HepG2 (cell line): ENCODE results near the gene FAM229A. TPM values are rescaled to one million over a fixed set of nuclear protein-coding genes. Genes with fewer than 3 reads are reported as not detected.
A peak's percentile ranks its signal among the peaks of the same experiment; 100 is the strongest.

Source experiments
- FOXM1 ChIP-seq: sonication (generic); formaldehyde crosslinking; IDR thresholded peaks from 2 replicates; pipeline ENCODE4 v1.5.0; 2020; ENCODE audit warnings: missing genetic modification reagents
- KAT7 ChIP-seq: IDR thresholded peaks from 2 replicates; pipeline ENCODE4 v1.6.1; 2018; ENCODE audit warnings: borderline replicate concordance, missing compliant biosample characterization
- RFX1 ChIP-seq: fragments of 450-650 bp; IDR thresholded peaks from 2 replicates; pipeline ENCODE4 v1.6.1; 2017
- SALL1 ChIP-seq: sonication (generic); formaldehyde crosslinking; IDR thresholded peaks from 2 replicates; pipeline ENCODE4 v1.8.0; 2022; ENCODE audit warnings: mild to moderate bottlenecking, missing genetic modification reagents
- U2AF2 ChIP-seq: fragments of 200-400 bp; formaldehyde crosslinking; IDR thresholded peaks from 2 replicates; pipeline ENCODE4 v1.6.1; 2017; ENCODE audit warnings: low read depth, mild to moderate bottlenecking, low read length
- ZFP36 ChIP-seq: fragments of 150-350 bp; IDR thresholded peaks from 2 replicates; pipeline ENCODE4 v1.6.1; 2018; ENCODE audit warnings: borderline replicate concordance, low read length, low read depth; ENCODE audit not compliant: partially characterized antibody
- ZNF12 ChIP-seq: sonication (generic); formaldehyde crosslinking; IDR thresholded peaks from 2 replicates; pipeline ENCODE4 v1.5.0; 2020; ENCODE audit warnings: missing genetic modification reagents
- ZNF207 ChIP-seq: fragments of 450-650 bp; IDR thresholded peaks from 2 replicates; pipeline ENCODE4 v1.6.1; 2016; ENCODE audit warnings: antibody characterized with exemption, borderline replicate concordance
- ZNF510 ChIP-seq: sonication (generic); formaldehyde crosslinking; IDR thresholded peaks from 2 replicates; pipeline ENCODE4 v1.4.0; 2020; ENCODE audit warnings: low read depth, mild to moderate bottlenecking, missing genetic modification reagents
- ZNF607 ChIP-seq: sonication (generic); formaldehyde crosslinking; IDR thresholded peaks from 2 replicates; pipeline ENCODE4 v1.5.1; 2020; ENCODE audit warnings: missing genetic modification reagents, mild to moderate bottlenecking, borderline replicate concordance
- ZZZ3 ChIP-seq: sonication (generic); formaldehyde crosslinking; IDR thresholded peaks from 2 replicates; pipeline ENCODE4 v1.4.0; 2020; ENCODE audit warnings: missing genetic modification reagents, mild to moderate bottlenecking, borderline replicate concordance
- polyA plus RNA-seq, 8 experiments: library from polyadenylated mRNA; depleted of rRNA in 3 of 8; stranded (reverse) in 7 of 8; unstranded in 1 of 8; fragments of >200 nt; fragmentation: Illumina TruSeq in 4 of 8; extraction: Trizol in 4 of 8; gene quantifications; 2 replicates each; pipeline versions ENCODE4 v1.2.1 to v1.2.3, GENCODE V29; 2011 to 2016; ENCODE audit warnings: low read depth in 4 of 8, missing spikeins in 1 of 8, mixed read lengths in 1 of 8; ENCODE audit not compliant: insufficient read depth in 1 of 8
- total RNA-seq, 5 experiments: library from RNA; depleted of rRNA; stranded (reverse); fragments of >200 nt; fragmentation: Illumina TruSeq; extraction: Trizol; gene quantifications; 2 replicates each; pipeline ENCODE4 v1.2.3, GENCODE V29; 2016; ENCODE audit warnings: low read depth in 1 of 5
- TF ChIP-seq, protein P1 (sequence below): sonication (generic); formaldehyde crosslinking; IDR thresholded peaks from 2 replicates; pipeline ENCODE4 v1.4.0; 2020; ENCODE audit warnings: mild to moderate bottlenecking, low read depth, missing genetic modification reagents
- TF ChIP-seq, protein P2 (sequence below): IDR thresholded peaks from 2 replicates; pipeline ENCODE4 v1.6.1; 2016; ENCODE audit warnings: missing compliant biosample characterization, missing genetic modification reagents, borderline replicate concordance
- TF ChIP-seq, protein P3 (sequence below): sonication (generic); formaldehyde crosslinking; IDR thresholded peaks from 2 replicates; pipeline ENCODE4 v1.5.0; 2020; ENCODE audit warnings: mild to moderate bottlenecking, missing genetic modification reagents, moderate library complexity
- TF ChIP-seq, protein P4 (sequence below): sonication (generic); formaldehyde crosslinking; IDR thresholded peaks from 2 replicates; pipeline ENCODE4 v1.4.0; 2020; ENCODE audit warnings: missing genetic modification reagents
- TF ChIP-seq, protein P5 (sequence below): sonication (generic); formaldehyde crosslinking; IDR thresholded peaks from 2 replicates; pipeline ENCODE4 v1.8.1; 2023; ENCODE audit warnings: mild to moderate bottlenecking, missing genetic modification reagents
- TF ChIP-seq, protein P6 (sequence below): sonication (generic); formaldehyde crosslinking; IDR thresholded peaks from 2 replicates; pipeline ENCODE4 v1.5.0; 2020; ENCODE audit warnings: mild to moderate bottlenecking, missing genetic modification reagents

The FAM229A gene
- total and polyA plus RNA-seq, 2 of the 13 experiments (the other 11 are each of a cell fraction or from before 2014, with no cell fraction given): 3.2 to 17.6 TPM

DNA sequence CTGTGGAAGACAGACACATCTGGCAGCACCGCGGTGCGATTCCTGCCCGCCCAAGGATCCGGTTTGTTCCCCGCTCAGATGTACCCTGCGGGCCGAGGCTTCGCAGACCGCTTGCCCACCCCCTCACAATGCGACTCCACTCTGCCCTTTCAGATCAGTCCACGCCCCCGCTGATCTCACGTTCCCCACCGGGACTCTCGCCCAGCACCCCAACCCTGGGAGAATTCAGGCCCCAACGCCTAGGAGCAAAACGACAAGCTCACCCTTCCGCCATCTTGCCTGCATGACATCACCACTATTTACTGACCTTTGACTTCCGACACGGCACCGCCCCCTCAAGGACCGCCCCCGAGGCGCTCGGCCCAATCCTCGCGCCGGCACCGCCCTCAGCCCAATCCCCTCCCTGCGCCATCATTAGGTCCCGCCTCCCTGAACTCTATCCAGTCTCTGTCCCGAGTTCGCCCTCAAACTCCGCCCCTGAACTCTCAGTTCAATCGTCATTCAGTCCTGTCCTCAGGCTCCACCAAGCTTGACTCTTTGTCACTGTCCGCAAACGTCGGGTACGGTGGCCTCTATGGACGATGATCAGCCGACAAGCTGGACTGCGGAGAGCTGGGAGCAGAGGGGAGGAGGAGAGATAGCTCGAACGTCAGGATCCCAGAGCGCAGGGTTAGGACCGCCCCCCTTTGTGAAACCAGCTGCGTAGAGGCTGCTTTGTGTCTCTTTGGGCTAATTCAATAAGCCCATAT is 32.0 kb upstream of the FAM229A start, which contains the start of gene BSDC1 (continued):
- TF ChIP-seq, protein P1, sequence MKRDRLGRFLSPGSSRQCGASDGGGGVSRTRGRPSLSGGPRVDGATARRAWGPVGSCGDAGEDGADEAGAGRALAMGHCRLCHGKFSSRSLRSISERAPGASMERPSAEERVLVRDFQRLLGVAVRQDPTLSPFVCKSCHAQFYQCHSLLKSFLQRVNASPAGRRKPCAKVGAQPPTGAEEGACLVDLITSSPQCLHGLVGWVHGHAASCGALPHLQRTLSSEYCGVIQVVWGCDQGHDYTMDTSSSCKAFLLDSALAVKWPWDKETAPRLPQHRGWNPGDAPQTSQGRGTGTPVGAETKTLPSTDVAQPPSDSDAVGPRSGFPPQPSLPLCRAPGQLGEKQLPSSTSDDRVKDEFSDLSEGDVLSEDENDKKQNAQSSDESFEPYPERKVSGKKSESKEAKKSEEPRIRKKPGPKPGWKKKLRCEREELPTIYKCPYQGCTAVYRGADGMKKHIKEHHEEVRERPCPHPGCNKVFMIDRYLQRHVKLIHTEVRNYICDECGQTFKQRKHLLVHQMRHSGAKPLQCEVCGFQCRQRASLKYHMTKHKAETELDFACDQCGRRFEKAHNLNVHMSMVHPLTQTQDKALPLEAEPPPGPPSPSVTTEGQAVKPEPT (CRISPR knock-in tag): no peak
- TF ChIP-seq ZNF510 (CRISPR knock-in tag) (peak; percentile 95; the same call in 1 of the 2 replicates), ZFP36 (no peak), ZZZ3 (CRISPR knock-in tag) (no peak), ZNF207 (no peak), FOXM1 (CRISPR knock-in tag) (no peak), ZNF607 (CRISPR knock-in tag) (peak; percentile 54), SALL1 (peak; percentile 36), U2AF2 (no peak), KAT7 (CRISPR knock-in tag) (peak; percentile 69; the same call in 1 of the 2 replicates), ZNF12 (CRISPR knock-in tag) (0 out of 2 replicates have a peak, but pooled peaks have one; percentile 15), RFX1 (no peak)
- TF ChIP-seq, protein P2, sequence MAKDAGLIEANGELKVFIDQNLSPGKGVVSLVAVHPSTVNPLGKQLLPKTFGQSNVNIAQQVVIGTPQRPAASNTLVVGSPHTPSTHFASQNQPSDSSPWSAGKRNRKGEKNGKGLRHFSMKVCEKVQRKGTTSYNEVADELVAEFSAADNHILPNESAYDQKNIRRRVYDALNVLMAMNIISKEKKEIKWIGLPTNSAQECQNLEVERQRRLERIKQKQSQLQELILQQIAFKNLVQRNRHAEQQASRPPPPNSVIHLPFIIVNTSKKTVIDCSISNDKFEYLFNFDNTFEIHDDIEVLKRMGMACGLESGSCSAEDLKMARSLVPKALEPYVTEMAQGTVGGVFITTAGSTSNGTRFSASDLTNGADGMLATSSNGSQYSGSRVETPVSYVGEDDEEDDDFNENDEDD (CRISPR knock-in tag): no peak
- TF ChIP-seq, protein P3, sequence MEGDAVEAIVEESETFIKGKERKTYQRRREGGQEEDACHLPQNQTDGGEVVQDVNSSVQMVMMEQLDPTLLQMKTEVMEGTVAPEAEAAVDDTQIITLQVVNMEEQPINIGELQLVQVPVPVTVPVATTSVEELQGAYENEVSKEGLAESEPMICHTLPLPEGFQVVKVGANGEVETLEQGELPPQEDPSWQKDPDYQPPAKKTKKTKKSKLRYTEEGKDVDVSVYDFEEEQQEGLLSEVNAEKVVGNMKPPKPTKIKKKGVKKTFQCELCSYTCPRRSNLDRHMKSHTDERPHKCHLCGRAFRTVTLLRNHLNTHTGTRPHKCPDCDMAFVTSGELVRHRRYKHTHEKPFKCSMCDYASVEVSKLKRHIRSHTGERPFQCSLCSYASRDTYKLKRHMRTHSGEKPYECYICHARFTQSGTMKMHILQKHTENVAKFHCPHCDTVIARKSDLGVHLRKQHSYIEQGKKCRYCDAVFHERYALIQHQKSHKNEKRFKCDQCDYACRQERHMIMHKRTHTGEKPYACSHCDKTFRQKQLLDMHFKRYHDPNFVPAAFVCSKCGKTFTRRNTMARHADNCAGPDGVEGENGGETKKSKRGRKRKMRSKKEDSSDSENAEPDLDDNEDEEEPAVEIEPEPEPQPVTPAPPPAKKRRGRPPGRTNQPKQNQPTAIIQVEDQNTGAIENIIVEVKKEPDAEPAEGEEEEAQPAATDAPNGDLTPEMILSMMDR: peak; percentile 31; the same call in 1 of the 2 replicates
- TF ChIP-seq, protein P4, sequence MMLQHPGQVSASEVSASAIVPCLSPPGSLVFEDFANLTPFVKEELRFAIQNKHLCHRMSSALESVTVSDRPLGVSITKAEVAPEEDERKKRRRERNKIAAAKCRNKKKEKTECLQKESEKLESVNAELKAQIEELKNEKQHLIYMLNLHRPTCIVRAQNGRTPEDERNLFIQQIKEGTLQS (CRISPR knock-in tag): peak; percentile 92
- TF ChIP-seq, protein P5, sequence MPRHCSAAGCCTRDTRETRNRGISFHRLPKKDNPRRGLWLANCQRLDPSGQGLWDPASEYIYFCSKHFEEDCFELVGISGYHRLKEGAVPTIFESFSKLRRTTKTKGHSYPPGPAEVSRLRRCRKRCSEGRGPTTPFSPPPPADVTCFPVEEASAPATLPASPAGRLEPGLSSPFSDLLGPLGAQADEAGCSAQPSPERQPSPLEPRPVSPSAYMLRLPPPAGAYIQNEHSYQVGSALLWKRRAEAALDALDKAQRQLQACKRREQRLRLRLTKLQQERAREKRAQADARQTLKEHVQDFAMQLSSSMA (CRISPR knock-in tag): 0 out of 2 replicates have a peak, but pooled peaks have one; percentile 4
- TF ChIP-seq, protein P6, sequence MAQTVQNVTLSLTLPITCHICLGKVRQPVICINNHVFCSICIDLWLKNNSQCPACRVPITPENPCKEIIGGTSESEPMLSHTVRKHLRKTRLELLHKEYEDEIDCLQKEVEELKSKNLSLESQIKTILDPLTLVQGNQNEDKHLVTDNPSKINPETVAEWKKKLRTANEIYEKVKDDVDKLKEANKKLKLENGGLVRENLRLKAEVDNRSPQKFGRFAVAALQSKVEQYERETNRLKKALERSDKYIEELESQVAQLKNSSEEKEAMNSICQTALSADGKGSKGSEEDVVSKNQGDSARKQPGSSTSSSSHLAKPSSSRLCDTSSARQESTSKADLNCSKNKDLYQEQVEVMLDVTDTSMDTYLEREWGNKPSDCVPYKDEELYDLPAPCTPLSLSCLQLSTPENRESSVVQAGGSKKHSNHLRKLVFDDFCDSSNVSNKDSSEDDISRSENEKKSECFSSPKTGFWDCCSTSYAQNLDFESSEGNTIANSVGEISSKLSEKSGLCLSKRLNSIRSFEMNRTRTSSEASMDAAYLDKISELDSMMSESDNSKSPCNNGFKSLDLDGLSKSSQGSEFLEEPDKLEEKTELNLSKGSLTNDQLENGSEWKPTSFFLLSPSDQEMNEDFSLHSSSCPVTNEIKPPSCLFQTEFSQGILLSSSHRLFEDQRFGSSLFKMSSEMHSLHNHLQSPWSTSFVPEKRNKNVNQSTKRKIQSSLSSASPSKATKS (CRISPR knock-in tag): no peak
